RKO (cell line): ENCODE measurements around the gene EPB41L2.
"Not testable (repeated sequence)": the region's sequence is repeated elsewhere in the genome, so short reads cannot be mapped to it uniquely, and the experiment has no call there.

ENCODE experiments used
- DNase-seq: peaks from one replicate; pipeline ENCODE4 v3.0.0-alpha.2; 2016; ENCODE audit warnings: low spot score

EPB41L2 gene

DNA sequence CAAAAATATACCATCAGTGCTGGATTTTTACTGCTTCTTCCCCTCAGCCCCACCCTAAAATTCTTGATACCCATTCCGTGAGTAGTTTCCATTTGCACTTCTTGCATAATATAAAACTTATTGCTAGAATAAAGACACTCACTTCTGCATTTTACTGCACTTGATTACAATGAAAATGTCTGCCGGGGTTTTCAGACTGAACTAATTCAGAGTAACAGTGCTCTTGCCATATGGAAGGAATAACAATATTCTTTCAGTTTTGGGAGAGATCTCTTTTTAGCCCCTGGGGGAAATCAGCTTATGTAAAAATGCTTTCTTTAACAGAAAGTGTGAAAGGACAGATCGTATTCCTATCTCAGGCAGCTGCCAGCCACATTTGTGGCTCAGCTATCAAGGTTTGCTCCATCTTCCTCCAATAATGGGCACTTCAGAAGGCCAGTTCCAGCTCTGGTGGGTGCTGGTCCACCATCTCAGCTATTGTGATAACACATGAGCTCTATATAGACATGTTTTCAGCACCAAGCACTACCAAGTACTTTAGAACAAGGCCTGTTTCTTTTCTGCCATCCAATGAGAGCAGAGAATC is 226.9 kb downstream of the EPB41L2 start:
- DNase-seq: no peak

DNA sequence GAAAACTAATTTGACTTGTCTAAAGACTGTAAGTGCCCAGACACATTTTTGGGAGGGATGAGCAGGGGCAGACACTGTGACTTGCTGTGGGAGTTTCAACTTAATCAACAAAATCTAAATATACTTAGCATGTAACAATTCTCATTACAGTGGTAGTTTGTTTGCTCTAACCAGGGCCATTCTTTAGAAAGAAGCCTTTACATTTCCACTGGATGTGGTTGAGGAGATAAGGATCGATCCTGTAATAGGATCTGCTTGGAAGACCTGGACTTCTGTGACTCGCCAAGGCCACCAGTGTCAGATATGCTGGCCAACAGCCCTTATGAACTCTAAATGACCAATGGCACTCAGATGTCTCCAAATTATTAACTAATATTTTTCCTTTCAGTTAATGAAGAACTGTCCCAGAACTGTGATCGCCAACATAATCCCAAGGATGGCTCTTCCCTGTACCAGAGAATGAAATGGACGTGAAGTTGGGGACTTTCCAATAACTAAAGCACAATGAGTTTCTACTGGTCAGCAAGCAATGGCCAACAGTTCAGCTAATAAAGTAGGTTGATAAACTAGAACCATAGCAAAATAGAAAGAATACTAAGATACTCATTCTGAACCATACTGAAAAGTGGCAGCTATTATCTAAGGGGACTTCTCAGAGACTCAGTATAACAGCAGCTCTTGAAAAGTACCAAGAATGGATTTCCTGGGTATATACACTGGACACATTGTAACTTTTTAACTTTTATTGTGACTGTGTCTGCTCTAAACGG is 228.4 kb downstream of the EPB41L2 start:
- DNase-seq: no peak

- no peak for DNase-seq
These were observed 229.5 kb downstream of the EPB41L2 start for GRCh38 chr6:130833569-130833968.

DNA sequence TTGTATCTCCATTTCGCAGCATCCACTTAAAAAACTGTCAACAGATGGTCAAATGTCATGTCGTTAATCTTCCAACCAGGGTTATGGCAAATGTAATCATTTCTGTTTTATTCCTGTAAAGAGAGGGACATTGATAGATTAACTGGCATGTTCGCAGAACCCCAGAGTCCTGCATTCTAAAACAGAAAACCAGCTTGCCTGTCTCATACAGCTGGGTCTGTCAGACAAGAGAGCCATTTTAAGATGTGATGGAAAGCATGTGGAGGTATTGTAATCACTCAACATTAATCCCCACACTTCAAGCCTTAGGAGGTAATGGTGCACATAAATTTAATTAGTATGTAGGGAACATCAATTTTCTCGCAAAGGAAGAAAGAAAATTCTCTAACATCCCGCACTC is 231.4 kb downstream of the EPB41L2 start:
- no peak for DNase-seq

DNA sequence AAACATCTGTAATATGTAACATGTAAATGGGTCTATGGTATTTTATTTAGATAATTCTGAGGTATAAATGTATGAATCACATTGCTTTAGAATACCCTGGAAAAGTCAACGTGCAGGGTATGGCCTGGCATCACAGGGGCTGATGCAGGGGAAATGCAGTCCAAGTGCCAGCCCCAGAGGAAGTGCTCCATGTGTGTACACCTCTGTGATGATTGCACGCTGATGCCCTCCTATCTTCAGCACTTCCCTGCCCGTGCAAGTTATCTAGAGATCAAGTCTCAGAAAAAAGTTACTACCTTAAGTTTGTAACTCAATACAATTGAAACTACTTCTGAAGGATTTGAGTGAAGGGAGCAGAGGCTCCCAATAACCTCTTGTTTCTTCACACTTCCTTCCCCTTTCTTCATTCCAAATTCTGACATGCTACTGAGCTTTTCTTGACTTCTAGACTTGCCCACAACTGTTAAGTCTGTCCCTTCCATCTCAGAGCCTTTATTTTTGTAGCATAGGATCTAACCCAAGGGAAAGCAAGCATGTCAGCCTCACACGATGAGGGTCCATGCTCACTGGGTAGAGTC is 233.6 kb downstream of the EPB41L2 start:
- DNase-seq: no peak

GRCh38 chr6:130827247-130828149 is 235.5 kb downstream of the EPB41L2 start, which contains the start of gene SMLR1:
TSS of gene SMLR1 (plus strand) at chr6:130827406. CDS start at chr6:130827414, 8 bp downstream.
- DNase-seq: no peak

DNA sequence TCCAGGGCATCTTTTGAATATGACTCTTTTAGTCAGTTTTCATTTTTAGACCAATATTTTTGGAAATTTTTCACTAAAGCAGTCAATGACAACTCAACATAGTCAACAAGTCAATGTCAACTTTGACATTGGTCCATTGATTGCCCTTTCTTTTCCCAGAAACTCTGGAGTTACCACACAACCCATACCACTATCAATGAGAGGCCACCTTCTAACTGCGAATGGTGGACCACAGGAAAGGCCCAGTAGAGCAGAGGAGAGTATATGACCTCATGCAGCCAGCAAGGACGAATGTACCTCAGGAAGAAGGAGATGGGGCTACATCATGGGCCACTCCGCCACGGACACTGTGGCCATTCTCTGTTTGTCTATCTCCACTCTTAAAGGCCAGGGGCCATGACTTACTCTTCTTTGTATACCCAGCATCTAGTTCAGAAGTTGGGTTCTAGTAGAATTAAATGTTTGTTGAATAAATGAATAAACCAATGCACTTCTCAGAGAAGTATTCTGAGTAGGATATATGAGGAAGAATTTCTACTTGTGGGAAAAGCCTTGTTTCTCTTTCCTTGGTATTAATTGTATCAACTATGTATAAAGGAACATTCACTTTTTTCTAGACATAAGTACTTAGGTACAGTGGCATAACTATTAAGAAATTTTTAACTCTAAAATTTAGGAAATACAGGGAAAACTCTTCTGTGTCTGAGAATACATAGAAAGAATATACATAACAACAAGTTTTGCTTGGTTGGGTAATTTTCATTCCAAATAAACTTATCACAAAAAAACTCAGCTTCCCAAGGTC is 236.4 kb downstream of the EPB41L2 start:
- DNase-seq: no peak

DNA sequence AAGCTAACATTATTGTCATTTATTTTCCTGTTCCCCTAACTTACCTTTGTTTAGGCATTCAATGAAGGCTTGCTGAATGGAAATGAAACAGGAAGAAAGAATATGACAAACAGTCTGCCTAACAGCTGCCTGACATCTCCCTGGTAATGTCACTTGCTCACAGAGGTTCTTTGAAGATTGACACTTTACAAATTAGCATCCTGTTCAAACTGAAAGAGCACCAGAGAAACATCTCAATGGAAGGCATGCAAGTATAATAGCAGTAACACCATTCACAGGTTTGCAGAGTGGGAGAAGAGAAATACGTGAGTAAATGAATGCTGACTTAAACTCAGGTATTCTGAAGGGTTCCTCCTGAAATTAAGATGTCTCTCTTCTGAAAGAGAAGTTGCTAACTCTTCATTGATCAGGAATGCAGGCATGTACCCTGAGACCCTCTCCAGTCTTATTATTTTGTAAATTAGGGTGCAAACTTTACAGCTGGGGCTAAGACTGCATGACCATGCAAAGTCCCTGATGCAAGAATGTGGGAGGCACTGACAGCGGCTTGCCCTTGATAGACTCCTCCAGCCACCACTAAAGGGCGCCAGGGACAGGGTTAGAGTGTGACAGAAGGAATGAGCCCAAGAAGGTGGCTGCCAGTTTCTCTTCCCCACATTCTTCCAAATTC is 237.1 kb downstream of the EPB41L2 start:
- DNase-seq: no peak

DNA sequence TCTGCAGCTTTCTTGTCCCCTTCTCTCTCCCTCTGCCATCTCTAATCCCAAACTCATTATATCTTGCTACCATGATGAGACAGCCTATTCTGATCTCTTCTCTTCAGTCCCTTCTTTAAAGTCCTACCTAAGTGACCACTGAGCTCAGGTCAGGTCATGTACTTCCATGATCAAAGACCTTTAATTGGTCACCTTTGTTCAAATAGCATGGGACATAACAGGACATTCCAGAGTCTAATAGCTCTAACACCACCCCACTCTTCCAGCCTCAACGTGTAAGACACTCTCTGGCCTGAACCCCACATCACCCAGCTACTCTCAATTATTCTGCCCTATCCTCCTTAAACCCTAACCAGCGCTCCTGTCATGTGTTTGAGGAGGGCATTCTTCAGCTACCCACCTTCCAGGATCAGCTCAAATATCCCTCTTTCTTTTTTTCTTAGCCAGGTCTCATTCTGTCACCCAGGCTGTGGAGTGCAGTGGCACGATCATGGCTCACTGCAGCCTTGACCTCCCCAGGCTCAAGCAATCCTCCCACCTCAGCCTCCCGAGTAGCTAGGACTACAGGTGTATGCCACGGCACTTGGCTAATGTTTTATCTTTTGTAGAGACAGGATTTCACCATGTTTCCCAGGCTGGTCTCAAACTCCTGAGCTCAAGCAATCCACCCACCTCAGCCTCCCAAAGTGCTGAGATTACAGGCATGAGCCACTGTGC is 237.9 kb downstream of the EPB41L2 start:
- DNase-seq: no peak

DNA sequence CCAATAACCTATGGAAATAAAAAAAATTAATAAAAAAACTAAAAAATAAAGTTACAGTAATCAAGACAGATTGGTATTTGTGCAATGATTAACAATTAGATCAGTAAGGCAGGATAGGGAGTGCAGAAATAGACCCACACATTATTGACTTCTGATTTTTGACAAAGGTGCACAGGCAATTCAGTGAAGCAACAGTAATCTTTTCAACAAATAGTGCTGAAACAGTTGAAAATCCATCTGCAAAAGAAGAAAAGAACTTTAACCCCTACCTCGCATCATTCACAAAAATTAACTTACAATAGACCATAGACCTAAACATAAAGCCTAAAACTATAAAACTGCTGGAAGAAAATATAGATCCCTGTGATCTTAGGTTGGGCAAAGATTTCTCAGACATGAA is 240.3 kb downstream of the EPB41L2 start:
- DNase-seq: no peak

- DNase-seq: no peak
These were observed 247.6 kb downstream of the EPB41L2 start for GRCh38 chr6:130815200-130816071.

GRCh38 chr6:130814506-130814905 is 248.5 kb downstream of the EPB41L2 start:
- DNase-seq: no peak

DNA sequence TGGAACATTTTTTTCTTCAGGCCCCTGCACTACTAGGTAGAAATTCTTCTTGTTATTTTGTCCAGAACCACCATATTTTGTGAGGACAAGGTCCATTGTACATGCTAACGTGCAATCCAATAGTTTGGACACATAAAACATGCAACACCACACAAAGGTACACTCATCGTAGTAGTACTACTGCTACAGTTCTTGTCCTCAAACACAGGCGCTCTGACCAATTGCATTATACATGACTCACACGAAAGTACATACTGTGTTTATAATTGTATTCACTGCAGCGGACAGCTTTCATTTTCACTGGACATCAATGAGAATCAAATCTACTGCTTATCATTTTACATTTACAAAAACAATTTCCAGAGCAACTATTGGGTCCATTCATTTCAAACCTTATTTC is 251.1 kb downstream of the EPB41L2 start:
- no peak for DNase-seq

GRCh38 chr6:130810307-130811030 is 252.6 kb downstream of the EPB41L2 start:
- no peak for DNase-seq

- DNase-seq: not testable (repeated sequence)
These were observed 261.7 kb downstream of the EPB41L2 start for GRCh38 chr6:130801368-130801767.

DNA sequence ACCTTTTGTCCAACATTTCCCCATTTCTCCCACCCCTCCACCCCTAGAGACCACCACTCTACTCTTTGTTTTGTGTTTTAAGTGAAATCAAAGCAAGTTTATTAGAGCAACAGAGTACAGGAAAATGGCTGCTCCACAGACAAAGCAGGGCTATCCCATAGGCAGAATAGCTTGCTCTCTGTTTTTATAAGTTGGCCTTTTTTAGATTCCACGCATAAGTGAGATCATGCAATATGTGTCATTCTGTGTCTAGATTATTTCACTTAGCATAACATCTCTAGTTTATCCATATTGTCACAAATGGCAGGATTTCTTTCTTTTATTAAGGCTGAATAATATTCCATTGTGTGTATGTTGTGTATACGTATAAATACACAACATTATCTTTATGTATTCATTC is 266.0 kb downstream of the EPB41L2 start:
- no peak for DNase-seq

GRCh38 chr6:130796313-130796905 is 266.6 kb downstream of the EPB41L2 start:
- no peak for DNase-seq

GRCh38 chr6:130794738-130795137 is 268.3 kb downstream of the EPB41L2 start:
- DNase-seq: no peak
